ENCODE data around the gene KCNQ5.

Gene KCNQ5

DNA sequence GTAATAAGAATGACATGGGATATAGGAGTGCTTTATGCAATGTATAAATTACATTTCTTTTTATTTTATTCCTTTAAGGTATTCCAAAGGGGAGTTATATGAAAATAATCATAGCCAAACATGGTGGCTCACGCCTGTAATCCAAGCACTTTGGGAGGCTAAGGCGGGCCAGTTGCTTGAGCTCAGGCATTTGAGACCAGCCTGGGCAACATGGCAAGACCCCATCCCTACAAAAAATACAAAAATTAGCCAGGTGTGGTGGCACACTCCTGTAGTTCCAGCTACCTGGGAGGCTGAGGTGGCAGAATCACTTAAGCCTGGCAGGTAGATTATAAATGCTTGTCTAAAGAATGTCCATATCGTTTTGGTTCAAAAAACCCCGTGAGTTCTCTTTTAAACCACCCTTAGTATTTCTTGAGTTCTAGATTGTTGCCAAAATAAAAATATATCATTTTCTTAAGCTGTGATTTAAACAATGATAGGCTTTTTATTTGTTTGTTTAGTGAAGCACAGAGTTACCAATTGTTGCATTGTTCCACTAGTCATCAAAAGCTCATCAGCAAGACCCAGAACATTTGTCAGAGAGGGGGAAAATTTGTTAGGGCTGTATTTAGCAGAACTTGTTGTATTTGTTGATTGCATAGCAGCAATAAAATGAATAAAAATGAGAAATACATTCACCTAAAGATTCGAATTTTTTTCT lies 457.2 kb downstream of the KCNQ5 start:
- no peak for DNase-seq

DNA sequence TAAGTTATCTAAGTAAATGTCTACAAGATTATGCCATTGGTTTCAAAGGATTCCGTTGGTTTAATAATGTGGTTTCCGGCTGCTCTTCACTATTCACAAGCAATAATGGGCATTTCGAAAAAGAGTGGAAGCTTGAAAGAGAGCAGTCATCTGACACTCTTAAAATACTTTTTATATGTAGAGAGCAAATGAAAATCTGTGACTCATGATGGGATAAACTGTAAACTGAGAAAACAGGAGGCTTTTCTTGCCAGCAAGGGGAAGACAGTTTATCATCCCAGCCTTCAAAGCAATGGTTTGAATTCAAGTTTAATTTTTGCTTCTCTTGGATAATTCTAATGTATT lies 457.7 kb downstream of the KCNQ5 start:
- DNase-seq, result no peak

DNA sequence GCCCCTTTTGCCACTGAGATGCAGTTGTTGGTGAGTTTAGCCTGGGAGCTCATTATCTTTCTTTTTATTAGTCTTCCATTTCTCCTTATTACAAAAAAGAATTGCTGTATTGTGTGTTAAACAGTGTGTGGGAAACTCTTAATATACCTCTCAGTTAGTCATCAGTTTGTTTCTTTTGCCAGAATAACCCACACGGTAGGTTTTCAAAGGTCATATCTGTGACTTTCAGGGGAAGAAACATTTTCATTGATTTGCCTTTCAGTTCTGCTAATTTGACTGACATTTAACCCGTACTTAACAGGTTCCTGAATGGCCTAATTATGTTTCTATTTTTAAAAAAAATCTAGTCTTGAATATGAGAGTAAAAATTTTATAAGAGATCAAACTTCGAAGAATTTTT lies 458.1 kb downstream of the KCNQ5 start:
- DNase-seq, result no peak

DNA sequence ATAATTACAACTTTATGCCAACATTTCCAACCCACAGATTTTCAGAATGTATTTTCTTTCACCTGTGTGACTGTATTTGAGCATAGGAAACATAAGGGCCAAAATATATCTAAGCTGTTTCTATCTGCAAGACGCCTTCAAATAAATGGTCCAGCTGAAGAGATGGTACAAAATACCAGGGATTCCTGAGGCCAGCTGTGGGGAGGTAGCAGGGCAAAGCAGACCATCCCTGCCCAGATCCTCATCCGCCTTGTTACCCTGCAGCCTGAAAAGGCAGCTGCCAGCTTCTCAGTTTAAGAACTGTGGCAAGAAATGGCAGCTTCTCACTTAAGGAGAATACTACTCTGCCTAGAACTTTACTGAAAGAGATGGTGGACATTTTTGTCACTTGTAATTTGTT lies 460.1 kb downstream of the KCNQ5 start:
- no peak for DNase-seq

DNA sequence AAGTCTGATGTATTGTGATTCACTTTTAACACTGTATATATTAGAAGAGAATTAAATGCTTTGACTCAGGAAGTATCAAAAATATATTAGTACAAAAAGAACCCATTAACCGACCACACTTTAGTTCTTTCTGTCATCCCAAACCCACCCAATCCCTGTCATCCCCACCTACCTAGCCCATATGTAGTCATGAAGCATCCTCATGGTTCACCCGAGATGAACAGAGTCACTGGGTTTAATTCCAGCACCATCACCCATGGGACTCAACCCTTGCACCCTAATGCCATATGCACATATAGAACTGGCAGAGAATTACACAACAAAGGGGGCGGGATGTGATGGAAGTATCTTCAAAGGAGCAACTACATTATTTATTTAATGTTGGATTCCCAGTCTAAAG lies 462.0 kb downstream of the KCNQ5 start:
- no peak for DNase-seq

DNA sequence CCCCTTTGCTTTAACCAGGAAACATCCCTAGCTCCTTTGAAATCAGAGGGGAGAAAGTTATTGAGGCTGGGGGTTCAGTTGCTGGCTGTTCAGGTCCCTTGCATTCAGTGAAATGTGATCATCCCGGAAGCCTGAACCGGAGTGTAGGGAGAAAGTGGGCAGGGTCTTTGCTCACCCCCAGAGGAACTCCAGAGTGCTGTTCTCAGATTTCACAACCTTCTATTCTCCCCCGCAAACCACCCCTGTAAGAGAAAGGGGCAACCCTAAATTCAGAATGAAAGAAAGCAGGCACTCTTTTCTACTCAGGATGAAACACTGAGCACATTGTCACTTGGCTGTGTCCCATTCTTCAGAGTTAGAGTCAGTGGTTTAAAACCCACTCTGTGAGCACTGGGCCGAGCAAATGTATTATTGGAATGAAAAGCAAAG lies 463.6 kb downstream of the KCNQ5 start:
- DNase-seq, result no peak

DNA sequence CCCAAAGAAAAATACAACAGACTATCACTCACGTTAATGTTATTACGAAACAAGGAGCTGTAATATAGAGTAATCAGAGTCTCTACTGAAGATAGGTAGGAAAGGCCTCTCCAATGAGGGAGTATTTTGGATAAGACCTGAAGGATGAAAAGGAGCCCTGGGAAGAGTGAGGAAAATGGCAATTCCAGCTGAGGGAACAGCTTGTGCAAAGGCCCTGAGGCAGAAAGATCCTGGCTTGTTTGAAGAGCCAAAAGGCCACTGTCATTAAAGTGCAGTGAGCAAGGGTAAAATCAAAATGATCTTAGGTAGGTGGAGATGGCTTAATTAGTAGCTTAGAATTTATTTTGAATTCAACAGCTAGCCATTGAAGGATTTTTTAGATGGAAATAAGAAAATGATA lies 464.9 kb downstream of the KCNQ5 start:
- no peak for DNase-seq

DNA sequence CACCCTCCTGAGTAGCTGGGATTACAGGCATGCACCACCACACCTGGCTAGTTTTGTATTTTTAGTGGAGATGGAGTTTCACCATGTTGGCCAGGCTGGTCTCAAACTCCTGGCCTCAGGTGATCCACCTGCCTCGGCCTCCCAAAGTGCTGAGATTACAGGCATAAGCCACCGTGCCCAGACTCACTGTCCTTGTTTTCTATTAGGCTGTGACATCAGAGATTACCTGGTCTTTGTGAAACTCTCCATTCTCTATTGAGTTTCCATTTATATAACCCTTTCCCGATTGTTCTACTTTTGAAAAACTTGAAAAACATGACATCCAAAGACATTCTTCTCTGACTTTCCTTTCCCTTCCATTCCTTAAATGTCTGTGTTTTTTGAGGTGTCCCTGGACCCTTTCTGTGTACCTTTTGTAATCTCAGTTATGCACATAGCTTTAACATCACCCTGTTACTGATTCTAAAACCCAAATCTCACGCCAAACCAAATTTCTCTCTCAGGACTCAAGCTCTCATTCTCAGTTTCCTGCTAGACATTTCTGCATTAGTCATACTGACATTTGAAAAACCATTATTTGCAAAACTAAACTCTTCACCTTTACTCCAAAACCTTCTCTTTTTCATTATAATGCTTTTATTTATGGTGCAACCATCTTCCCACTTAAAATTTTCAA lies 466.4 kb downstream of the KCNQ5 start:
- DNase-seq, result no peak

DNA sequence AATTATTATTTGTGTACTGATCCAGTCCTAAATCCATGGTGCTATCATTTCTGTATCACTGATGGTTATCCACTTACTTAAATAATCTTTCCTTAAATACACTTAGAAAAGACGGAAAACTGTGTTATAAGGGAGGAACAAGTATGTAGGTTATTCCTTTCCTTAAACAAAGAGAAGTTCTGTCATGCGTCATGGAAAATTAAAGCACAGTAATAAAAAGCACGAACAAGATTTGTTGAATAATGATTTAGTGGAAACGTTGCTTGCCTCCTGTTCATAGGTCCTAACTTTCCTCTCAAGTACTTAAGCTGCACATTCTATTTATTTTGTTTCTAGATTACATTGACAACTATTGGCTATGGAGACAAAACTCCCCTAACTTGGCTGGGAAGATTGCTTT lies 483.1 kb downstream of the KCNQ5 start:
- DNase-seq, result no peak

DNA sequence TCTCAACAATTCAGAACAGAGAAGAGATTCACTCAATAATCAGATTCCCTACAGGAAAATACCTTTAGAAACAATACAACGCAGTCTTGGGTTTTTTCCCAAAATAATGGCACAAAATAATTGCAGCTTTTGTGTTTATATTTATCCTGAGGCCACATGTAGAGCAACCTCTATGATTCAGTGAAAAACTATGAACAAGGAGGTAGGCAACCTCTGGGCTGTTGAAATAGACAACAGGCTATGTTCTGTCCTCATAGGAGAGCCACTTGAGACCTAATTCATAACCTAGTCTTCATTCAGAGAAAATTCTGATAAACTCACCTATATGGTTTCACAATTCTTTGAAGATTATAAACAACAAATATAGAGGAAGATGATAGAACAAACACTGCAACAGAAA lies 485.2 kb downstream of the KCNQ5 start:
- no peak for DNase-seq

DNA sequence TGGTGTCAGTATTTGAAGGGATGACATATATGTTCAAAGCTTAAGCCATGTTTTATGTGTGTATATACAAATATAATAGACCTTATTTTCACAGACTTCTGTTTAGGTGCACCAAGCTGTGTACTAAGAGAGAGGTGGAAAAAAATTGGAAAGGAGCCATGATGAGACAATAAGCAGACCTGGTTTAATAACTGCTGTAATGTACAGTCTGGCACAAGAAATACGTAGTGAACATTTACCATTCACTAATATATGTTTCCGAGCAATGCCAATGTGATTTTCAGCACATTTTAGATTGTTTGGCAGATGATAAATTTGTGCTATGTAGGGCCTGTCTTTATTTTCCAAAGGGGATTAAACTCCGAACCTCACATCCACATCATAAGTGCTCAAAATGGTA lies 487.1 kb downstream of the KCNQ5 start:
- DNase-seq, result no peak

DNA sequence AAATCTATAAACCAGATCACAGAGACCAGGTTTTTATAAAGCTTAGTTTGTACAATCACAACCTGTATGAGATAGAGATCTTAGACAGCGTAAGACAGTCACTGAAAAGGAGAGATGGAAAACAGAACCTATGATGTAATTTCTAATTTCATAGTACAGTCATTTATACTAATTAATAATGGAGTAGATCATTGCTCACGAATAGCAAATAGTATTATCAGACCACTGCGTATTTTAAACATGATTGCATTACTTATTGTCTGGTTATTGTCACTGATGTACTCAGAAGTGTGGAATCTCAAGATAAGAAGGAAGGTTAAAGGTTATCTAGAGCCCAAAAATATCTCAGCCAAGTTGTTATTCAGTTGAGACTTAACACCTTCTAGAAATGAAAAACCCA lies 487.8 kb downstream of the KCNQ5 start:
- DNase-seq, result no peak

DNA sequence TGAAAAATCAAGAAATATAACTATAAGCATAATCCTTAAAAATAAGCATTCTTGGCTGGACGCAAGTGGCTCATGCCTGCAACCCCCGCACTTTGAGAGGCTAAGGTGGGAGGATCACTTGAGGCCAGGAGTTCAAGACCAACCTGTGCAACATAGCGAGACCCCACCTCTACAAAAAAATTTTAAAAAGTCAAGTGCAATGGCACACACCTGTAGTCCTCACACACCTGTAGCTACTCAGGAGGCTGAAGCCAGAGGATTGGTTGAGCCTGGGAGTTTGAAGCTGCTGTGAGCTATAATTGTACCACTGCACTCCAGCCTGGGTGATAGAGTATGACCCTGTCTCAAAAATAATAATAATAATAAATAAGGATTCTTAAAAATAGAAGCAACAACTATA lies 494.5 kb downstream of the KCNQ5 start:
- no peak for DNase-seq

DNA sequence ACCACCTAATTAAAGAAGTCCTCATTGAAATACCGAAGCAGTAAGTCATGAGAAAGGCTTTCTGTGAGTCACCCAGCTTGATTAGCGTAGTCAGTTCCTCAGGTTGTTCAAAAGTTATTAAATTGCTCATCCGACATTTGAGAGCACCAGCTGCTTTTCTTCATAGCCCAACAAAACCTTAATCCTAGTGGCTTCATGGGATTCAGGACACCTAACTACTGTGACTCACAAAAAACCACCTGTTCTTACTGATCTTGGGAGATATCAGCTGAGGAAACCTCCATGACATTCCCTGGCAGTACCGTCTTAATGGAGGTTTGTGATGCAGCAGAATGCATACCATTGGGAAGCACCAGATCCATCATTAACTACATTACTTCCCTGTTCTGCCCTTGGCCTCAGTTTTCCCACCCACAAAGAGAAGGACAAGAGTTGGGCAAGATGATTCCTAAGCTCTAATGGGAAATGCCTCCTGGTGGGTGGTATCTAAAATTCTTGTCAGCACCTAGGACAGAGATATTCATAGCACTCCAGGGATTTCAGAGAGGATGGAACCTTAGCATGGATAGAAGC lies 499.6 kb downstream of the KCNQ5 start:
- no peak for DNase-seq

DNA sequence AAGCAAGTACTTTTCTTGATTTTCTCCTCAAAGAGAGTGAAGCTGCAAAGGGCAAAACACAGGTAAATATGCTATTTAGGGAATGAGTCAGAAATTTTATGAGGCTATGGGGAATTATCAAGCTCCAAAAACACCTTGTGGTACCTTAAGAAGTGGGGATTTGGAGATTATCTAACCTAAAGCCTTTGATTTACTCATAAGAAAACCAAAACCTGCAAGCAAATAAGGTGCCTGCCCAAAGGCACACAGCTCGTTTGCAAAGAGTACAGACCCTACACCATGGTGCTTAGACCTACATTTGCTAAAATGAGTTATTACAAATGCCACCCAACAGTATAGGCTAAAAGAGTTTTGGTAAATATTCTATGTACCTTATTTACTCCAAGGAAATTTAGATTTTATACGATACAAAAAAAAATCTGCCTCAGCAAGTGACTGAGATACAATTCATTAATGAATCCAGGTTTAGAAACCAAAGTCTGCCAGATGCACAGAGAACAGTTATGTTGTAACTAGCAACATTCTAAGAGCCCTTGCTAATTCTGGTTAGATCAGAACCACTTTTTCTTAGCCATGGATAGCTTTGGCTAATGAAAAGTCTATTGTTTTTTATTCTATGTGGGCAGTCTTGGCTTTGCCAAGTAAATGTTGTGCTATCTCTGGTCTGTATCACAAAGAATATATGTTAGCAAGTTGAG lies 501.9 kb downstream of the KCNQ5 start:
- no peak for DNase-seq

DNA sequence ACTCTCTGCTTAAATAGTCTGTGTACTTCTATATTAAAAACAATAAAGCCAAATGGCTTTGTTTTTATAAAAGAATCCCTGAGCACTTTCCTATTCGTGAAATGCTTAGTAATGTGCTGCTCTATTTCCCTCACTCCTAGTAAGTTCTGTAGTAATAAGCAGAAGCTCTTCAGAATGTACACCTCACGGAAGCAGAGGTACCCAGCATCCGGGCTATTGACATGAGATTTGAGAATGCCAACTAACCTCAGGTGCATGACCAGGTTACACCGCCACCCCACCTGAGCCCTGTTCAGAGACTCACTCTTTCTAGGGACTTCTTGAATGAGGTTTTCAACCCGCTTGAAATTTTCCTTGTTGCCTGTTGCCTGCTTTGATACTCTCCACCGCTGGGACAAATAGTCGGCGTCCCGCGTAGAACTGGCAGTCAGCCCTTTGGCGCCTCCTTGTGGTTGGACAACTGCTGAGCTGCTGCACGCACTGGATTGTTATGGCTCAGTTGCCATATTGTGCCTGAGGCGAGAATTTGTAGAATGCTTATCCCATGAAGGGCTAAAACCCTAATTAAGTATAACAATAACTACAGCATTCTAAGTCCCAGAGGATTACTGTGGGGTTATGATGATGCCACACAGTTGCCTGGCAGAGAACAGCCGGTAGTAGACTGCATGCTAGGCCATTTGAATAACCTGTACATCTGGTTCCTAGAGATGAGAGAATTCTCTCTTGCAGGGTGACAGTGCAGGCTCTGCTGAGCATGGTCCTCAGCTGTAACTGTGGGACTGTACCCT lies 508.0 kb downstream of the KCNQ5 start:
- peak; percentile 86 to 89 for DNase-seq

DNA sequence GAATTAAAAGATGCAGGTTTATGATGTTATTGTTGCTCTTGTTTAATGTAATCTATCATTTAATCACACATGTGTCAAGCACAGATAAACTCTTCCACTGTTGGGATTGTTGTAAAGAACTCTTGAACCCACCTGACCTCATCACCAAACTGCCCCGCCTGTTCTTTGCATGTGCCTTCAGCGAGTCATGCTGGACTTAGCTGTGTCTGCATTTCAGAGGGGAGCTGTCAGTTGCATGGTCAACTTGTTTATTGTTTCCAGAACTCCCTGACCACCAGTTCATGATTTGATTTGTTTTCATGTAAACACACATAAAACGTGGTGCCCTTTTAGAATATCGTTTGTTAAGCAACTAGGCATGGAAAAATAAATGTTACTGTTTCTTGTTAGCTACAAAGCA lies 509.8 kb downstream of the KCNQ5 start:
- DNase-seq, result no peak

DNA sequence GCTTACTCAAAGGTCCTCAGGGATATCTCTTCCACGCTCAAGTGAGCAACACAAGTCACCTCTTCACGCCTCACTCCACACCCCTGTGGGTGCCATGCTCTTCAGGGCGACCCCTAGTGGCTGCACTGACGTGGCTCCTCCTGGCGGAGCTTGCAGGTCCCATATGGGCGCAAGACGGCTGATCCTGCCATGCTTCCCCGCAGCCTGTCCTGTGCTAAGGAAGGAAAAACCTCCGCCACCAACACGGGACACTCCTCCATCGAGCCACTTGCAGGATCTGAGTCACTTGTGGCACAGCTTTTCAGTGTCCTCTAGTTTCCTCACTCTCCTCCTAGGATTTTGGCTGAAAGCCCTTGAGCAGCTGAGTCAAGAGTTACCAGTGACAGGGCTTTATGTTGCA lies 512.7 kb downstream of the KCNQ5 start:
- peak; percentile 53 to 54 for DNase-seq

DNA sequence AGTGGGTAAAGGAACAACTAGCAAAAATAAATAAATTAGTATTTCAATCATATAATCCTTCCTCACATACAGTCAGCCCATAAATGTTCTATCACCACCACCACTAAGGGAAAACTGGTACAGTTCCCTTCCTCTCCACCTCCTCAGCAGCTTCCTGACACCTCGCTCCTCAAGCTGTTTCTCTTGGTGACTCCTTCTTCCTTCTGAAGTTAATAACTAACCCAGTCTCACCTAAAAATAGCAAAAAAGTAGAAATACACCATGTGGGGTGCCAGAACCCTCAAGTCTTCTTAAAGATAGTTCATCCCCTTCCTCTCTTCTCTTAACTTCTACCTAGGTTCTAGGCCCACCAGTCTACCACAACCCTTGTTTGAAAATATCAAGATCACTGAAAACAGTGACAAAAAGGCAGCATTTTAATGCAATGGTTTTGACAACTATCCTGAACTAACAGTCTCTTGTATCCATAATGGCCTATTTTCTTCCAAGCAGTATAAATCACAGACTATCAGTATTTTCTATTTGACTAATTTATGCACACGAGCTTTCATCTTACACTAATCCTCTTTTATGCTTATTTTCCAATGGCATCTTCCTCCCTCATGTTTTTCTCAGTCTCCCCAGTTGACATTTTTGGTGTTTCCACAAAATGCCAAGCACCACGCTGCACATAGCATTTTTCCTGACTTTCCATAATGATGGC lies 518.0 kb downstream of the KCNQ5 start:
- no peak for DNase-seq

DNA sequence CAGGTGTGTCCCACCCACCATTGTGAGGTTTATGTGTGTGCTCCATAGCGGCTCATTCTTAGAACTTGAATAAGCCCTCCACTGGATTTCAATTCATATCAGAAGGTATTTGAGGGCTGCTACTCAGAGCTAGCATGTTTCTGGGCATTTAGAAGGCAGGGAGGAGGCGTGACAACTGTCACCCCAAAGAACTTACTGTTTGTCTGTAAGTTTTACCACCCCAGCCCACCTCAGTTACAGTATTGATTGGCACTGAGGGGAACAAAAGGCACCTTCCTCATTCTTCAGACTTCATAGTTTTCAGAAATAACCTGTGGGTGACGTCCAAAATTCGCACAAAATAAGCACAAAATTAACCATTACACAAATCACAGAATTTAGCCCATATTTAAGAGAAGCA lies 521.7 kb downstream of the KCNQ5 start:
- no peak for DNase-seq

DNA sequence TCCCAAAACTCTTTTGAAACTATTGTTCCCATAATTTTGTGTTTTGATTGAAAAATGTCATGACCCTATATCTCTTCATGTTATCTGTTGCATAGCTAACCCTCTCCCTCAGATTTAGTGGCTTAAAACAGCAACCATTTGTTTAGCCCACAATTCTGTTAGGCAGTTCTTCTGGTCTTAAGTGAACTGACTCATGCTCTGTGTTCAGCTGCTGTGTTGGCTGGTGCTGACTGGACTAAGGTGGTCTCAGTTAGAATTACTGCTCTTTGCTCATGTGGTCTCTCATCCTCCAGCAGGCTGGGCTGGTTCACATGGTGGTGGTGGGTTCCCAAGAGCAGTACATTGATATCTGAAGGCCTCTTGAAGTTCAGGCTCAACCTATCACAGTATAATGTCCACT lies 522.7 kb downstream of the KCNQ5 start:
- no peak for DNase-seq

DNA sequence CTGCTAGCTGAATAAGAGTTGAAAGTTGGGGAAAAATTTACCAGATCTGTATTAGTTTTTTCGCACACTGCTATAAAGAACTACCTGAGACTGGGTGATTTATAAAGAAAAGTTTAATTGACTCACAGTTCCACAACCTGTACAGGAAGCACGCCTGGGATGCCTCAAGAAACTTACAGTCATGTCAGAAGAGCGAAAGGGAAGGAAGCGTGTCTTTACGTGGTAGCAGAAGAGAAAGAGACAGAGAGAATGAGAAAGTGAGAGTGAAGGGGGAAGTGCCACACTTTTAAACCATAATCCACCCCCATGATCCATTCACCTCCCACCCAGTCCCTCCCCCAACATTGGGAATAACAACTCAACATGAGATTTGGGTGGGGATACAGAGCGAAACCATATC lies 523.8 kb downstream of the KCNQ5 start:
- no peak for DNase-seq

DNA sequence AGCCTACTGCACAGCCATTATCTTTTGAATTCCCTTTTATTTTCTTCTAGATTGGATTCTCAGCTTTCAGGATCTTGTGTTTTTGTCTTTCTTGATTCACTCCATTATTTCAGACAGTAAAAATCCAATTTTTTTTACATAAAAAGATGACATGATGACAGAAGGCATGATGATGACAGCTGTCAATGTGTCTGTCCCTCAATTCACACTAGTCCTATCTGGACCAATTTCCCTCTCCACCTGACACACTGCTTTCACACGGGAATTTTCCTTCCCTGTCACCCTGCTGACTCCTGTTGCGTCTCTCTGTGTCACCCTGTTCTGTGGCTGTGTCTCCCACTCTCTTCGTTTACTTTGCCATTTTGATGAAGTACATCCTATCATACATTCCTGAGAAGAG lies 529.9 kb downstream of the KCNQ5 start:
- no peak for DNase-seq

Measured in activated T-cell treated with anti-CD3 and anti-CD28 coated beads, Interleukin-2, amount 50 U/mL, for 48 hours (primary cell).